Pancreas (tissue), 10 donors: ENCODE data around the gene KIAA1755. TPM values are rescaled to one million over a fixed set of nuclear protein-coding genes. Genes with fewer than 3 reads are reported as not detected.

Experiments used
- ATAC-seq, 4 donors: fragments of 200-7000 bp; cut with Tn5 transposase; one replicate each; pipeline versions ENCODE4 v1.8.0 to v1.9.1; 2020; ENCODE audit warnings: mild to moderate bottlenecking in 4 of 4, moderate library complexity in 4 of 4
- DNase-seq, 6 donors: peaks; one replicate each; pipeline ENCODE4 v3.0.0-alpha.2; 2020
- FAIRE-seq: peaks from 2 replicates; lab custom pipeline; 2012; peaks lifted over from hg19 to GRCh38; lab: Jason Lieb, UNC
- H3K27ac ChIP-seq, 4 donors: fragments of 200-600 bp; sonication (generic); 1 replicate in 3 of 4; 2 replicates in 1 of 4; pipeline versions ENCODE4 v1.5.0 to v1.8.0; 2020
- H3K27me3 ChIP-seq, 4 donors: fragments of 200-600 bp; one replicate each; pipeline ENCODE4 v1.8.0; 2021
- H3K36me3 ChIP-seq, 3 donors: fragments of 200-600 bp; sonication (generic) in 1 of 3; one replicate each; pipeline versions ENCODE4 v1.5.0 to v1.8.0; 2020 to 2021
- H3K4me1 ChIP-seq, 3 donors: fragments of 200-600 bp; one replicate each; pipeline ENCODE4 v1.8.0; 2021
- H3K4me3 ChIP-seq, 4 donors: fragments of 200-600 bp; sonication (generic) in 2 of 4; one replicate each; pipeline versions ENCODE4 v1.5.0 to v1.8.0; 2020 to 2021
- H3K9me3 ChIP-seq, 4 donors: fragments of 200-600 bp; one replicate each; pipeline ENCODE4 v1.8.0; 2021
- WGBS, 2 donors: extraction: QIAGEN DNeasy Blood & Tissue Kit; methylation state at CpG; one replicate each; pipeline ENCODE4 v1.1.7; 2013; 5-methylcytosine and 5-hydroxymethylcytosine counted together
- intact Hi-C, 3 donors: fragments of 100-400 bp; cut with DNase I; formaldehyde crosslinking; loops; one replicate each; pipeline versions ENCODE4 v1.11.1 to v1.14.2; 2022
- polyA plus RNA-seq, 2 donors: library from polyadenylated mRNA; stranded (reverse); fragments of 200-250 nt; gene quantifications; one replicate each; pipeline ENCODE4 v1.2.3, GENCODE V29; 2013
- total RNA-seq, 6 donors: library from RNA; stranded (reverse); fragmentation: NEBNext Ultra II Directional in 4 of 6; extraction: Animal tissue kit (Norgen Biotek cat#: 25700) in 4 of 6; gene quantifications; one replicate each; pipeline versions ENCODE4 v1.2.1 to v1.2.4, GENCODE V29; 2021 to 2023
- TF ChIP-seq, protein P1 (sequence below), 4 donors: fragments of 200-600 bp; sonication (generic) in 3 of 4; IDR thresholded peaks; one replicate each; pipeline versions ENCODE4 v1.5.0 to v1.8.0; 2021; ENCODE audit warnings: antibody characterized with exemption in 4 of 4
- donor health status: healthy with polysubstance abuse.
- donor health status: DM: no; HTN: no; CAD: no; lungs with moderate emphysema.
- donor health status: DM: no; HTN: no; CAD: no.
- donor health status: control.
- donor health status: control.
- donor health status: Bipolar disorder and iron deficiency.
- donor health status: DM: yes; HTN: yes; CAD: no.
- donor health status: DM: no; HTN: no; CAD: no.
- donor health status: DM: no; HTN: no; CAD: no.
- donor health status: DM: yes; HTN: yes; CAD: no.

KIAA1755 gene
- total and polyA plus RNA-seq, 8 donors = 0.24 to 2.5 (median 0.96) TPM

- TF ChIP-seq, protein P1, sequence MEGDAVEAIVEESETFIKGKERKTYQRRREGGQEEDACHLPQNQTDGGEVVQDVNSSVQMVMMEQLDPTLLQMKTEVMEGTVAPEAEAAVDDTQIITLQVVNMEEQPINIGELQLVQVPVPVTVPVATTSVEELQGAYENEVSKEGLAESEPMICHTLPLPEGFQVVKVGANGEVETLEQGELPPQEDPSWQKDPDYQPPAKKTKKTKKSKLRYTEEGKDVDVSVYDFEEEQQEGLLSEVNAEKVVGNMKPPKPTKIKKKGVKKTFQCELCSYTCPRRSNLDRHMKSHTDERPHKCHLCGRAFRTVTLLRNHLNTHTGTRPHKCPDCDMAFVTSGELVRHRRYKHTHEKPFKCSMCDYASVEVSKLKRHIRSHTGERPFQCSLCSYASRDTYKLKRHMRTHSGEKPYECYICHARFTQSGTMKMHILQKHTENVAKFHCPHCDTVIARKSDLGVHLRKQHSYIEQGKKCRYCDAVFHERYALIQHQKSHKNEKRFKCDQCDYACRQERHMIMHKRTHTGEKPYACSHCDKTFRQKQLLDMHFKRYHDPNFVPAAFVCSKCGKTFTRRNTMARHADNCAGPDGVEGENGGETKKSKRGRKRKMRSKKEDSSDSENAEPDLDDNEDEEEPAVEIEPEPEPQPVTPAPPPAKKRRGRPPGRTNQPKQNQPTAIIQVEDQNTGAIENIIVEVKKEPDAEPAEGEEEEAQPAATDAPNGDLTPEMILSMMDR (IDR thresholded peaks at IDR 0.05) = no peak
- Histone ChIP-seq H3K27ac (no peak overlapping the region), H3K4me1 (no peaks in the 10 kb centered on the region), H3K36me3 (no peaks in the 10 kb centered on the region), H3K9me3 (no peaks in the 10 kb centered on the region), H3K4me3 (peak overlapping the region in 3 of 4 donors; percentile 16 to 51 (median 20)), H3K27me3 (no peaks in the 10 kb centered on the region)
- intact Hi-C loops = loop anchor here in 2 of 3 donors (5.0 kb wide), 2 partner anchors 87 to 92 kb away; no protein-coding TSS in a partner anchor
- ATAC-seq (peak in 3 of 4 donors; percentile 4 to 6 (median 4)), FAIRE-seq (no peak), DNase-seq (peak in 1 of 6 donors; percentile 57)
- WGBS, 2 donors = 64 to 66% methylated on average over 14 of the region's 14 CpGs
Observed at GRCh38 chr20:38164624-38165088, 95.9 kb downstream of the KIAA1755 start.

- ATAC-seq (no peak), DNase-seq (peak in 1 of 6 donors; percentile 56), FAIRE-seq (no peak)
- intact Hi-C loops = loop anchor here in 1 of 3 donors (5.0 kb wide), 1 partner anchor 87 kb away; no protein-coding TSS in a partner anchor
- WGBS, 2 donors = 89 to 95% methylated on average over 5 of the region's 5 CpGs
- Histone ChIP-seq H3K36me3 (no peaks in the 10 kb centered on the region), H3K4me1 (no peaks in the 10 kb centered on the region), H3K27ac (no peak overlapping the region), H3K27me3 (no peaks in the 10 kb centered on the region), H3K9me3 (no peaks in the 10 kb centered on the region), H3K4me3 (peak overlapping the region in 1 of 4 donors; percentile 51)
- TF ChIP-seq, protein P1 (IDR thresholded peaks at IDR 0.05) = no peak
Observed at GRCh38 chr20:38164069-38164468, 96.5 kb downstream of the KIAA1755 start.

GRCh38 chr20:38162878-38163875 is 97.4 kb downstream of the KIAA1755 start:
- Histone ChIP-seq H3K27ac (no peak overlapping the region), H3K27me3 (no peaks in the 10 kb centered on the region), H3K9me3 (no peaks in the 10 kb centered on the region), H3K36me3 (no peaks in the 10 kb centered on the region), H3K4me3 (peak overlapping the region in 1 of 4 donors; percentile 51), H3K4me1 (no peaks in the 10 kb centered on the region)
- ATAC-seq = no peak
- DNase-seq = peak in 1 of 6 donors; percentile 30
- TF ChIP-seq, protein P1 (IDR thresholded peaks at IDR 0.05) = no peak
- FAIRE-seq = no peak
- WGBS, 2 donors = 70 to 73% methylated on average over 15 of the region's 15 CpGs
- intact Hi-C loops = loop anchor here in 1 of 3 donors (5.0 kb wide), 1 partner anchor 86 kb away; no protein-coding TSS in a partner anchor

DNA sequence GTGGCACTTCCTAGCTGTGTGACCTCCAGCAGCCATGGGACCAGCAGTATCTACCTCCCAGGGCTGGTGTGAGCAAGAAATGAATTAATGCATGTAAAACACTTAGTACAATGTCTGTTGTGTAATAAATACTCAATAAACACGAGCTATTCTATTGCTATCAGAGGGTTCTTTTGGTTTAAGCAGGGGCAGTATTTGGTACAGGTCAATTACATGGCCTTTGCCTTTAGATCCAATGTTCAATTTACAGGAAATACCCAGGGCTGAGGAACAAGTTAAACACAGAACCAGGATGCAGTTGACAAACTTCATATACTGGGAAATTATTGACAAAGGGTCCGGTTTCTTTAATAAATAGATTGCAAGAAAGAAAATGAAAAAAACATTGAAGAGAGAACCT is 98.4 kb downstream of the KIAA1755 start:
- H3K27me3 ChIP-seq = no peaks in the 10 kb centered on the region
- H3K4me1 ChIP-seq = no peaks in the 10 kb centered on the region
- H3K36me3 ChIP-seq = no peaks in the 10 kb centered on the region
- ATAC-seq (no peak), DNase-seq (no peak), FAIRE-seq (no peak)
- no peak overlapping the region for H3K4me3 ChIP-seq
- H3K27ac ChIP-seq = no peak overlapping the region
- no peaks in the 10 kb centered on the region for H3K9me3 ChIP-seq
- 40 to 50% methylated on average over 2 of the region's 2 CpGs for WGBS, 2 donors
- intact Hi-C loops = loop anchor here in 1 of 3 donors (5.0 kb wide), 1 partner anchor 85 kb away; no protein-coding TSS in a partner anchor
- TF ChIP-seq, protein P1 (IDR thresholded peaks at IDR 0.05) = no peak
